ENCODE data around the gene NAV2.

The NAV2 gene

DNA sequence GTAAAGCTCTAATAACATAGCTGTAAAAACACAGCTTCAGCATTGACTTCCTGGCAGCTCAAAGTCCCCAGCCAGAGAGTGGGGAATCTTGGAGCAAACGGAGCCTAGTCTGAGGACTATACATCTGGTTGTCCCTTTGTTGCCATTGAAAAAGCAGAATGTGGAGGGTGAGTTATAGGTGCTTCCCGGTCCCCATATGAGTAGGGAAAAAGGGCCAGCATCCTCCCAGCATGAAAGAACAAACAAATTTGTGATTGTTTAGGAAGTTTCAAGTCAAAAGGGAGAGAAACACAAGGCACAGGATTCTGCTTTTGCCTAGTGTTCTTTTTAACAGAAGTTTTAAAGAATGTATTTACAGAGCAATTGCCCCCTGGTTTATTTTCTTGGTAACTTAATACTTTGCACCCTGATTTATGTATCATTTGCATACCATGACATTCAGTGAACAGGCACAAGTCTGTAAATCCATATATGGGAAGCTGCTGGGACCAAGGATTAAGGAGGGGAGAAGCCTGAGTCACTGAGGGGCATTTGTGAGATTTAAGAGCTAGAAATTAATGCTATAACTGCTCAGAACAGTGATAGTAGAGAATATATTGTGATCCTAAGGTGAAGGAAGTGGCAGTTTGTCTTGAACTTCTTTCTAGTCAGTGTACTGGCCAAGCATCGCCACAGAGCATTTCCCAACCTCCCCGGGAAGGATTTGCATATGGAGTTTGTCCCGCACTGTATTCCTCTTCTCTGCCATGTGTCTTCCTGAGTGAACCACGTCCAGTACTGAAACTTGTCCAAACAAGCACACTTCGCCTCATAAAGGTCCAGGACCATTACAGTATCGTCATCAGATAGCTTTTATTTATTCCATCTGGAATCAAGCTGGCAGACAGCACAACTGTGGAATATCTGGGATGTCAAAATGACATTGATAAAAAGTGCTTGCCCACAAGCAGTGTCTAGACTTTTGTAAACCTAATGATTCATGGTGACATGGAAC, 344.6 kb downstream of the NAV2 start:
- TF ChIP-seq EZH2 (IDR thresholded peaks at IDR 0.05; ENCODE audit: borderline replicate concordance, low read depth, low read length, severe bottlenecking), result no peak
- TF ChIP-seq, protein P1, sequence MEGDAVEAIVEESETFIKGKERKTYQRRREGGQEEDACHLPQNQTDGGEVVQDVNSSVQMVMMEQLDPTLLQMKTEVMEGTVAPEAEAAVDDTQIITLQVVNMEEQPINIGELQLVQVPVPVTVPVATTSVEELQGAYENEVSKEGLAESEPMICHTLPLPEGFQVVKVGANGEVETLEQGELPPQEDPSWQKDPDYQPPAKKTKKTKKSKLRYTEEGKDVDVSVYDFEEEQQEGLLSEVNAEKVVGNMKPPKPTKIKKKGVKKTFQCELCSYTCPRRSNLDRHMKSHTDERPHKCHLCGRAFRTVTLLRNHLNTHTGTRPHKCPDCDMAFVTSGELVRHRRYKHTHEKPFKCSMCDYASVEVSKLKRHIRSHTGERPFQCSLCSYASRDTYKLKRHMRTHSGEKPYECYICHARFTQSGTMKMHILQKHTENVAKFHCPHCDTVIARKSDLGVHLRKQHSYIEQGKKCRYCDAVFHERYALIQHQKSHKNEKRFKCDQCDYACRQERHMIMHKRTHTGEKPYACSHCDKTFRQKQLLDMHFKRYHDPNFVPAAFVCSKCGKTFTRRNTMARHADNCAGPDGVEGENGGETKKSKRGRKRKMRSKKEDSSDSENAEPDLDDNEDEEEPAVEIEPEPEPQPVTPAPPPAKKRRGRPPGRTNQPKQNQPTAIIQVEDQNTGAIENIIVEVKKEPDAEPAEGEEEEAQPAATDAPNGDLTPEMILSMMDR (IDR thresholded peaks at IDR 0.05; ENCODE audit: borderline replicate concordance, extremely low read depth, low read length, poor library complexity, severe bottlenecking), result no peak
- Histone ChIP-seq H3K4me2 (ENCODE audit: insufficient read depth, low read length) (no peak overlapping the region), H3K9me3 (ENCODE audit: insufficient read depth, low read length, severe bottlenecking) (no peaks in the 10 kb centered on the region), H3K9ac (ENCODE audit: low read depth, low read length) (no peak overlapping the region), H3K36me3 (ENCODE audit: insufficient read depth, low read length) (no peaks in the 10 kb centered on the region), H3K4me3 (ENCODE audit: low read depth in 1 of 2, low read length in 2 of 2) (no peak overlapping the region), H4K20me1 (ENCODE audit: insufficient read depth, low read length) (no peaks in the 10 kb centered on the region), H2AFZ (ENCODE audit: low read depth, low read length) (no peak overlapping the region), H3K79me2 (ENCODE audit: insufficient read depth, low read length) (no peaks in the 10 kb centered on the region), H3K4me1 (ENCODE audit: insufficient read depth, low read length) (no peaks in the 10 kb centered on the region), H3K27me3 (ENCODE audit: insufficient read depth, low read length, poor library complexity) (peaks cover 3% of the 10 kb centered on the region), H3K27ac (ENCODE audit: low read length) (no peak overlapping the region)
- DNase-seq, result no peak
- ATAC-seq (ENCODE audit: insufficient read depth, low read depth), result no peak

DNA sequence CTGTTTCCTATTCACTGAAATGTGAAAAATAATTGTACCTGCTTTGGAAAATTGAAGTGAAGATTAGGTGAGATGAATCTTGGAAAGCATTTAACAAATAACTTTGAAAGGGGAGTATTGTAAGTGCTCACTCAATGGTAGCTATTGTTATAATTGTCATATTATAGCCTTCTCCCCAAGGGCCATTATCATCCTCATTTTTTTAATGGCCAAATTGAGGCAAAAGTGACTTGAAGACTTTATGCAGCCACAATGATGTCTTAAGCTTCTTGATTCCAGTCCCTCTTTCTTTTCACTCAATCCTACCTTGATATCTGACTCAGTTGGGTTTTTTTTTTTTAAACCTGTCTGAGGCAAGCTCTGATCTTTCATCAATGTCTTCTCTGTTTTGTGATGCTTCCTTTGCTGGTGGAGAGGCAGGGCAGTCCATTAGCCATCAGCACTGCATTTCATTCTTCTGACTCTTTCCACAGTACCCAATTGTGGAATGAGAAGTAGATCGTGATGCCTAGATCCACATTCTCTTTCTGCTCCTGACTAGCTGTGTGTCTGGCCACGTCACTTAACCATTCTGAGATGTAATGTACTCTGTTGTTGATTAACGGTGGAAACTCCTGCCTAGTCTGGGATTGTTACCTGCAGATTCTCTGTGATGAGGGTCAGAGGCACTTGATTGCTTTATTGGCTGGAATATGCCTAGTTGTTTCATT, 346.3 kb downstream of the NAV2 start:
- no peak for DNase-seq
- Histone ChIP-seq H4K20me1 (ENCODE audit: insufficient read depth, low read length) (no peaks in the 10 kb centered on the region), H3K9ac (ENCODE audit: low read depth, low read length) (no peak overlapping the region), H3K9me3 (ENCODE audit: insufficient read depth, low read length, severe bottlenecking) (no peaks in the 10 kb centered on the region), H3K27me3 (ENCODE audit: insufficient read depth, low read length, poor library complexity) (peaks cover 3% of the 10 kb centered on the region), H3K79me2 (ENCODE audit: insufficient read depth, low read length) (no peaks in the 10 kb centered on the region), H3K36me3 (ENCODE audit: insufficient read depth, low read length) (no peaks in the 10 kb centered on the region), H3K27ac (ENCODE audit: low read length) (no peak overlapping the region), H3K4me2 (ENCODE audit: insufficient read depth, low read length) (no peak overlapping the region), H3K4me3 (ENCODE audit: low read depth in 1 of 2, low read length in 2 of 2) (no peak overlapping the region), H3K4me1 (ENCODE audit: insufficient read depth, low read length) (no peaks in the 10 kb centered on the region), H2AFZ (ENCODE audit: low read depth, low read length) (no peak overlapping the region)
- no peak for ATAC-seq (ENCODE audit: insufficient read depth, low read depth)
- TF ChIP-seq EZH2 (IDR thresholded peaks at IDR 0.05; ENCODE audit: borderline replicate concordance, low read depth, low read length, severe bottlenecking), result no peak
- TF ChIP-seq, protein P1 (IDR thresholded peaks at IDR 0.05; ENCODE audit: borderline replicate concordance, extremely low read depth, low read length, poor library complexity, severe bottlenecking), result no peak

DNA sequence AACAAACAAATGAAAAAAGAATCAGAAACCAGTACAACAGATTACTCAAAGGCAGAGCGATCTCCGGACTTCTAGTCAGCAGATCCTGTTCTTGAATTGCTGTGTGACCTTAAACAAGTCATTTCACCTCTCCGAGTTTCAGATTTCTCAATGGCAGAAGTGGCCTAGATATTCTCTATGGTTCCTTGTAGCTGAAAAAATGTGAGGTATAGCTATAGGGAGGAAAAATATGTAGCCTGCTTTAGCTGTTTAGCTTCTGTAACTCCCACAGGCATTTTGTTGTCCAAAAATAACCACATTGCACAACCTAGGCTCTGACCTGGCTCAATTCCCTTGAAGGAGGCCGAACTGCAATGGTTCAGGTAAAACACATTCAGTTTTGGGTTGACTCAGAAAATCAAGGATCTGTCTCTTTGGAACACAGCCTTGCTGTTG, 347.0 kb downstream of the NAV2 start:
- no peaks in the 10 kb centered on the region for H3K79me2 ChIP-seq (ENCODE audit: insufficient read depth, low read length)
- ATAC-seq (ENCODE audit: insufficient read depth, low read depth) (no peak), DNase-seq (no peak)
- no peak overlapping the region for H2AFZ ChIP-seq (ENCODE audit: low read depth, low read length)
- no peaks in the 10 kb centered on the region for H3K9me3 ChIP-seq (ENCODE audit: insufficient read depth, low read length, severe bottlenecking)
- H3K4me1 ChIP-seq (ENCODE audit: insufficient read depth, low read length), result no peaks in the 10 kb centered on the region
- no peak overlapping the region for H3K9ac ChIP-seq (ENCODE audit: low read depth, low read length)
- H3K27me3 ChIP-seq (ENCODE audit: insufficient read depth, low read length, poor library complexity), result peaks cover 3% of the 10 kb centered on the region
- TF ChIP-seq EZH2 (IDR thresholded peaks at IDR 0.05; ENCODE audit: borderline replicate concordance, low read depth, low read length, severe bottlenecking), result no peak
- TF ChIP-seq, protein P1 (IDR thresholded peaks at IDR 0.05; ENCODE audit: borderline replicate concordance, extremely low read depth, low read length, poor library complexity, severe bottlenecking), result no peak
- no peak overlapping the region for H3K4me3 ChIP-seq (ENCODE audit: low read depth in 1 of 2, low read length in 2 of 2)
- no peak overlapping the region for H3K27ac ChIP-seq (ENCODE audit: low read length)
- H3K4me2 ChIP-seq (ENCODE audit: insufficient read depth, low read length), result no peak overlapping the region
- H4K20me1 ChIP-seq (ENCODE audit: insufficient read depth, low read length), result no peaks in the 10 kb centered on the region
- H3K36me3 ChIP-seq (ENCODE audit: insufficient read depth, low read length), result no peaks in the 10 kb centered on the region

Measured in DND-41 (cell line).